HEK293 (cell line): Measurements from ENCODE around the gene NUCB1.

Source experiments
- ZNF157 ChIP-seq: fragments of 450-650 bp; formaldehyde crosslinking; IDR thresholded peaks from 2 replicates; pipeline ENCODE4 v1.5.1; 2016; ENCODE audit warnings: missing biosample characterization, missing genetic modification characterization
- ZNF366 ChIP-seq: fragments of 450-650 bp; formaldehyde crosslinking; conservative IDR thresholded peaks from 2 replicates; pipeline ENCODE4 v1.5.1; 2016; ENCODE audit warnings: missing biosample characterization, missing genetic modification characterization
- ZNF423 ChIP-seq: fragments of 450-650 bp; formaldehyde crosslinking; IDR thresholded peaks from 2 replicates; pipeline ENCODE4 v1.5.1; 2016; ENCODE audit warnings: missing biosample characterization, missing genetic modification characterization
- ZNF48 ChIP-seq: fragments of 450-650 bp; formaldehyde crosslinking; IDR thresholded peaks from 2 replicates; pipeline ENCODE4 v1.5.1; 2016; ENCODE audit warnings: missing biosample characterization, missing genetic modification characterization
- TF ChIP-seq, protein P1 (sequence below): fragments of 450-650 bp; formaldehyde crosslinking; IDR thresholded peaks from 2 replicates; pipeline ENCODE4 v1.5.1; 2016; ENCODE audit warnings: missing biosample characterization, missing genetic modification characterization

DNA sequence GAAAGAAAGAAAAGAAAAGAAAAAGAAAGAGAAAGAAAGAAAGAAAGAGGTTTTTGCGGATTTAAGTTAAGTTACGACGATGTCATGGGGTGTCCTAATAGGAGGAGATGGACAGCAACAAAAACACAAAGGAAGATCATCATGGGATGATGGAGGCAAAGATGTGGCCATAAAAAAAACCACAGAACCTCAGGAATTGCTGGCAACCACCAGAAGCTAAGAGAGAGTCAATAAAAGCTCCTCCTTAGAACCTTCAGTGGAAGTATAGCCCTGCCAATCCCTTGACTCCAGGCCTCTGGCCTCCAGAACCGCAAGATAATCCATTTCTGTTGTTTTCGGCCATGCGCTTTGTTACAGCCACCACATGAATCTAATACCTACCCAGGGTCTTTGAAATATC lies 43.2 kb upstream of the NUCB1 start:
- TF ChIP-seq ZNF48 (tag by site-specific recombination) (no peak), ZNF366 (0 out of 2 replicates have a peak, but pooled peaks have one; percentile 22), ZNF423 (no peak), ZNF157 (tag by site-specific recombination) (no peak)
- TF ChIP-seq, protein P1, sequence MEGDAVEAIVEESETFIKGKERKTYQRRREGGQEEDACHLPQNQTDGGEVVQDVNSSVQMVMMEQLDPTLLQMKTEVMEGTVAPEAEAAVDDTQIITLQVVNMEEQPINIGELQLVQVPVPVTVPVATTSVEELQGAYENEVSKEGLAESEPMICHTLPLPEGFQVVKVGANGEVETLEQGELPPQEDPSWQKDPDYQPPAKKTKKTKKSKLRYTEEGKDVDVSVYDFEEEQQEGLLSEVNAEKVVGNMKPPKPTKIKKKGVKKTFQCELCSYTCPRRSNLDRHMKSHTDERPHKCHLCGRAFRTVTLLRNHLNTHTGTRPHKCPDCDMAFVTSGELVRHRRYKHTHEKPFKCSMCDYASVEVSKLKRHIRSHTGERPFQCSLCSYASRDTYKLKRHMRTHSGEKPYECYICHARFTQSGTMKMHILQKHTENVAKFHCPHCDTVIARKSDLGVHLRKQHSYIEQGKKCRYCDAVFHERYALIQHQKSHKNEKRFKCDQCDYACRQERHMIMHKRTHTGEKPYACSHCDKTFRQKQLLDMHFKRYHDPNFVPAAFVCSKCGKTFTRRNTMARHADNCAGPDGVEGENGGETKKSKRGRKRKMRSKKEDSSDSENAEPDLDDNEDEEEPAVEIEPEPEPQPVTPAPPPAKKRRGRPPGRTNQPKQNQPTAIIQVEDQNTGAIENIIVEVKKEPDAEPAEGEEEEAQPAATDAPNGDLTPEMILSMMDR (tag by site-specific recombination), result no peak
